K562 (cell line): ENCODE data around the gene SHISAL1. TPM values are rescaled to one million over a fixed set of nuclear protein-coding genes. Genes with fewer than 3 reads are reported as not detected.

Experiments used
- ATAC-seq: fragments of 200-7000 bp; cut with Tn5 transposase; 3 replicates; pipeline ENCODE4 v1.9.1; 2020; ENCODE audit warnings: moderate library complexity
- BruUV-seq: library from RNA; stranded (reverse); fragments of 400-500 nt; replicated peaks from 2 replicates; lab custom pipeline; 2021; lab: Mats Ljungman, UMichigan
- CTCF ChIA-PET: fragments of 300-600 bp; formaldehyde crosslinking; extraction: SDS; loops from one replicate; lab custom pipeline; 2021; ENCODE audit warnings: low intra/inter-chr PET ratio; lab: Yijun Ruan, JAX
- POLR2A ChIA-PET: fragments of 300-600, 350-650 bp; sonication (Branson Sonifier 250); formaldehyde crosslinking; extraction: SDS; loops from one replicate; lab custom pipeline; 2021; ENCODE audit warnings: antibody characterized with exemption, inconsistent platforms; lab: Yijun Ruan, JAX
- DNase-seq, 4 experiments: peaks; one replicate each; pipeline versions ENCODE4 v3.0.0 to v3.0.0-alpha.2; 2011 to 2018; ENCODE audit warnings: low spot score in 3 of 4, mixed read lengths in 3 of 4; ENCODE audit errors: extremely low read depth in 1 of 4
- FAIRE-seq: peaks from 2 replicates; lab custom pipeline; 2011; peaks lifted over from hg19 to GRCh38; lab: Jason Lieb, UNC
- H2AFZ ChIP-seq: 2 replicates; pipeline ENCODE4 v1.6.0; 2011; ENCODE audit warnings: low read depth, low read length, control low read depth, inconsistent platforms
- H3K27ac ChIP-seq: fragments of 200-600 bp; 3 replicates; pipeline ENCODE4 v1.8.0; 2011; ENCODE audit warnings: low read depth, mild to moderate bottlenecking, control low read depth, inconsistent platforms, low read length, moderate library complexity, mixed read lengths; ENCODE audit errors: extremely low read depth
- H3K27me3 ChIP-seq, 2 experiments: fragments of 300-600 bp in 1 of 2; 2 replicates in 1 of 2; 3 replicates in 1 of 2; pipeline versions ENCODE4 v1.6.0 to v1.8.0; 2011; ENCODE audit warnings: inconsistent platforms in 2 of 2, low read length in 2 of 2, mild to moderate bottlenecking in 1 of 2, mixed read lengths in 1 of 2, moderate library complexity in 1 of 2; ENCODE audit not compliant: control insufficient read depth in 2 of 2, insufficient read depth in 2 of 2
- H3K36me3 ChIP-seq: fragments of 300-600 bp; 3 replicates; pipeline ENCODE4 v1.8.0; 2011; ENCODE audit warnings: mild to moderate bottlenecking, low read length, inconsistent platforms; ENCODE audit not compliant: control insufficient read depth, insufficient read depth
- H3K4me1 ChIP-seq, 2 experiments: fragments of 200-600 bp in 1 of 2; replicated peaks in 1 of 2; 2 replicates in 1 of 2; 3 replicates in 1 of 2; pipeline versions ENCODE4 v1.5.1 to v1.8.0; 2011; ENCODE audit warnings: inconsistent platforms in 2 of 2, low read length in 2 of 2, mild to moderate bottlenecking in 1 of 2, mixed read lengths in 1 of 2, moderate library complexity in 1 of 2; ENCODE audit not compliant: control insufficient read depth in 2 of 2, insufficient read depth in 2 of 2
- H3K4me2 ChIP-seq: 2 replicates; pipeline ENCODE4 v1.6.1; 2011; ENCODE audit warnings: low read length, control low read depth, inconsistent platforms, mixed read lengths; ENCODE audit not compliant: insufficient read depth
- H3K4me3 ChIP-seq: fragments of 200-600 bp; sonication (generic), shearing (Covaris generic); 2 replicates; pipeline ENCODE4 v1.5.1; 2016; ENCODE audit warnings: control low read depth, inconsistent platforms
- H3K79me2 ChIP-seq: fragments of 200-600 bp; 3 replicates; pipeline ENCODE4 v1.8.0; 2011; ENCODE audit warnings: low read length, inconsistent platforms; ENCODE audit not compliant: control insufficient read depth, insufficient read depth
- H3K9ac ChIP-seq, 2 experiments: 2 replicates each; pipeline versions ENCODE4 v1.6.0 to v1.6.1; 2011; ENCODE audit warnings: low read depth in 2 of 2, low read length in 2 of 2, control low read depth in 1 of 2, inconsistent platforms in 1 of 2, mild to moderate bottlenecking in 1 of 2, mixed read lengths in 1 of 2; ENCODE audit not compliant: insufficient read depth in 1 of 2
- H3K9me1 ChIP-seq: one replicate; pipeline ENCODE4 v1.6.0; 2011; ENCODE audit warnings: inconsistent platforms, mild to moderate bottlenecking, low read length, moderate library complexity; ENCODE audit not compliant: control insufficient read depth, insufficient read depth
- H3K9me3 ChIP-seq: replicated peaks from 2 replicates; pipeline ENCODE4 v1.5.1; 2011; ENCODE audit warnings: low read depth, low read length, inconsistent platforms; ENCODE audit not compliant: control insufficient read depth, insufficient read depth
- H4K20me1 ChIP-seq: replicated peaks from 2 replicates; pipeline ENCODE4 v1.6.1; 2011; ENCODE audit warnings: low read length, inconsistent platforms, mixed read lengths; ENCODE audit not compliant: control insufficient read depth, insufficient read depth
- DMBX1 ChIP-seq: fragments of 250-450 bp; sonication (Bioruptor Pico); IDR thresholded peaks from 2 replicates; pipeline ENCODE4 v1.8.0; 2022; ENCODE audit warnings: inconsistent platforms, mild to moderate bottlenecking, moderate library complexity, borderline replicate concordance
- ELK1 ChIP-seq: sonication (generic); formaldehyde crosslinking; IDR thresholded peaks from 2 replicates; pipeline ENCODE4 v1.8.1; 2022; ENCODE audit warnings: missing genetic modification reagents
- FOXP4 ChIP-seq: sonication (generic); formaldehyde crosslinking; IDR thresholded peaks from 2 replicates; pipeline ENCODE4 v1.8.0; 2022; ENCODE audit warnings: mild to moderate bottlenecking, missing genetic modification reagents, borderline replicate concordance
- HEY1 ChIP-seq: fragments of 250-450 bp; sonication (Bioruptor Pico); IDR thresholded peaks from 2 replicates; pipeline ENCODE4 v1.5.0; 2020; ENCODE audit warnings: mild to moderate bottlenecking, moderate library complexity, borderline replicate concordance
- ID3 ChIP-seq, 2 experiments: fragments of 250-450 bp in 1 of 2; fragments of 450-650 bp in 1 of 2; sonication (Bioruptor Pico) in 1 of 2; IDR thresholded peaks; 2 replicates each; pipeline versions ENCODE4 v1.6.1 to v1.8.0; 2016 to 2021; ENCODE audit warnings: mild to moderate bottlenecking in 2 of 2, moderate library complexity in 2 of 2, missing compliant biosample characterization in 1 of 2, missing genetic modification characterization in 1 of 2
- KAT7 ChIP-seq: sonication (generic); formaldehyde crosslinking; IDR thresholded peaks from 2 replicates; pipeline ENCODE4 v1.8.0; 2022; ENCODE audit warnings: missing genetic modification reagents, mild to moderate bottlenecking, borderline replicate concordance
- KLF6 ChIP-seq: fragments of 250-450 bp; sonication (Bioruptor Pico); IDR thresholded peaks from 2 replicates; pipeline ENCODE4 v1.4.0; 2020; ENCODE audit warnings: mild to moderate bottlenecking, moderate library complexity, borderline replicate concordance
- MLLT1 ChIP-seq, 2 experiments: fragments of 450-650 bp; IDR thresholded peaks; 2 replicates each; pipeline ENCODE4 v1.6.1; 2016
- PATZ1 ChIP-seq: fragments of 250-450 bp; sonication (Bioruptor Pico); IDR thresholded peaks from 2 replicates; pipeline ENCODE4 v1.5.0; 2020; ENCODE audit warnings: mild to moderate bottlenecking, borderline replicate concordance
- PPARD ChIP-seq: fragments of 250-450 bp; sonication (Bioruptor Pico); IDR thresholded peaks from 2 replicates; pipeline ENCODE4 v1.8.0; 2022; ENCODE audit warnings: inconsistent platforms, mild to moderate bottlenecking, moderate library complexity
- SMAD2 ChIP-seq: fragments of 150-350 bp; IDR thresholded peaks from 2 replicates; pipeline ENCODE4 v1.6.1; 2014; ENCODE audit warnings: low read depth, mild to moderate bottlenecking, low read length
- TCF15 ChIP-seq: fragments of 250-450 bp; sonication (Bioruptor Pico); IDR thresholded peaks from 2 replicates; pipeline ENCODE4 v1.8.0; 2022; ENCODE audit warnings: moderate library complexity, mild to moderate bottlenecking, inconsistent platforms
- ZNF184 ChIP-seq: sonication (generic); formaldehyde crosslinking; IDR thresholded peaks from 2 replicates; pipeline ENCODE4 v1.5.0; 2020; ENCODE audit warnings: missing genetic modification reagents
- ZNF764 ChIP-seq: fragments of 250-450 bp; sonication (Bioruptor Pico); IDR thresholded peaks from 2 replicates; pipeline ENCODE4 v1.4.0; 2020; ENCODE audit warnings: low read depth, mild to moderate bottlenecking, moderate library complexity
- WGBS: fragments of 100-300 bp; shearing (Covaris generic); methylation state at CpG from one replicate; pipeline ENCODE4 v1.1.6; 2016; ENCODE audit warnings: low coverage, mixed read lengths; ENCODE audit not compliant: insufficient coverage; ENCODE audit errors: missing lambda C conversion rate; 5-methylcytosine and 5-hydroxymethylcytosine counted together
- in situ Hi-C: fragments of 300-500 bp; cut with MboI; formaldehyde crosslinking; loops from 4 replicates; pipeline ENCODE4 v1.15.0; 2018; ENCODE audit warnings: inconsistent platforms, mixed read lengths
- intact Hi-C: fragments of 100-400 bp; cut with micrococcal nuclease; formaldehyde crosslinking; loops from 2 replicates; pipeline ENCODE4 v1.14.2; 2022
- polyA plus RNA-seq, 8 experiments: library from polyadenylated mRNA; depleted of rRNA in 4 of 8; stranded (reverse) in 5 of 8; unstranded in 3 of 8; fragments of >200 nt; fragmentation: Nextera tagmentation in 2 of 8; fragmentation: Illumina TruSeq in 1 of 8; extraction: Ambion mirVana in 2 of 8; extraction: Trizol in 1 of 8; gene quantifications; 2 replicates each; pipeline versions ENCODE4 v1.2.1 to v1.2.3, GENCODE V29; 2011 to 2014; ENCODE audit warnings: inconsistent platforms in 1 of 8, missing spikeins in 1 of 8
- total RNA-seq, 7 experiments: library from RNA; depleted of rRNA in 6 of 7; stranded (reverse); fragments of >200 nt in 6 of 7; fragmentation: Illumina TruSeq in 2 of 7; extraction: Trizol in 2 of 7; gene quantifications; 2 replicates each; pipeline versions ENCODE4 v1.2.1 to v1.2.3, GENCODE V29; 2011 to 2021; ENCODE audit warnings: low replicate concordance in 1 of 7

Gene SHISAL1
- total and polyA plus RNA-seq, 9 of the 15 experiments (the other 6 are each of a cell fraction or from before 2014, with no cell fraction given), result not detected

- ATAC-seq, result no peak
- intact Hi-C loops (no loop called here), in situ Hi-C loops (no loop called here)
- Histone ChIP-seq H3K27ac (no peak overlapping the region), H2AFZ (no peak overlapping the region), H3K36me3 (no peaks in the 10 kb centered on the region), H3K27me3 (peaks cover 7 to 50% of the 10 kb centered on the region in 2 experiments; a peak in 3 of 5 replicates), H3K9me3 (no peaks in the 10 kb centered on the region), H3K79me2 (no peaks in the 10 kb centered on the region), H3K4me2 (no peak overlapping the region), H3K4me1 (no peaks in the 10 kb centered on the region), H3K4me3 (no peak overlapping the region), H3K9me1 (no peaks in the 10 kb centered on the region), H3K9ac (no peak overlapping the region), H4K20me1 (peaks cover 10% of the 10 kb centered on the region; the same call in 1 of the 2 replicates)
- 5% methylated on average over 3 of the region's 3 CpGs for WGBS
- ChIA-PET CTCF (no interaction called here), POLR2A (interaction anchor here (1.3 kb wide), 1 partner anchor 9 kb away, joined by 3 read pairs; no protein-coding TSS in a partner anchor)
- BruUV-seq, result no TSS peak
- no peak for FAIRE-seq
- no peak for DNase-seq
- TF ChIP-seq HEY1 (CRISPR knock-in tag), result no peak
- no peak for TF ChIP-seq TCF15 (CRISPR knock-in tag)
- no peak for TF ChIP-seq KLF6 (CRISPR knock-in tag)
- no peak for TF ChIP-seq PATZ1 (CRISPR knock-in tag)
- TF ChIP-seq SMAD2, result no peak
- TF ChIP-seq MLLT1 (IDR thresholded peaks at IDR 0.05), result no peak
- TF ChIP-seq ELK1, result no peak
- TF ChIP-seq ZNF184 (CRISPR knock-in tag), result no peak
- TF ChIP-seq FOXP4 (CRISPR knock-in tag), result no peak
- TF ChIP-seq ZNF764 (CRISPR knock-in tag), result no peak
- no peak for TF ChIP-seq KAT7
- TF ChIP-seq ID3 (CRISPR knock-in tag; IDR thresholded peaks at IDR 0.05), result no peak
- no peak for TF ChIP-seq ID3 (tag; IDR thresholded peaks at IDR 0.05)
- no peak for TF ChIP-seq PPARD (CRISPR knock-in tag)
- no peak for TF ChIP-seq DMBX1 (CRISPR knock-in tag)
Observed at GRCh38 chr22:44284711-44285110, 28.0 kb downstream of the SHISAL1 start.
